ENCODE data around the gene SLC35C1. TPM values are rescaled to one million over a fixed set of nuclear protein-coding genes. Genes with fewer than 3 reads are reported as not detected.
"Not testable (repeated sequence)": the region's sequence is repeated elsewhere in the genome, so short reads cannot be mapped to it uniquely, and the experiment has no call there.

SLC35C1 gene
- total RNA-seq, 1 donor from 2014 or later = 2.7 TPM

DNA sequence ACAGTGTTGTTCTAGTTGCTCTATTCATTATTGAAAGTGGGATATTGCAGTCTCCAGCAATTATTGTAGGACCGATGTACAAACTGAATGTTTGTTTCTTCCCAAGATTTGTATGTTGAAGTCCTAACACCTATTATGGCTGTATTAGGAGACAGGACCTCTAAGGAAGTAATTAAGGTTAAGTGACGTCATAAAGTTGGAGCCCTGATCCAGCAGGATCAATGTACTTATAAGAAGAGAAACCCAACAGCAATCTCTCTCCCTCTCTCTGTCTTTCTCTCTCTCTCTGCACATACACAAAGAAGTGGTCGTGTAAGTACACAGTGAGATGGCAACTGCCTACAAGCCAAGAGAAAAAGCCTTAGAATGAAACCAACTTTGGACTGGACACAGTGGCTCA lies 16.1 kb upstream of the SLC35C1 start:
- DNase-seq = no peak

- DNase-seq = no peak
These were observed 13.4 kb upstream of the SLC35C1 start for GRCh38 chr11:45791524-45791923.

DNA sequence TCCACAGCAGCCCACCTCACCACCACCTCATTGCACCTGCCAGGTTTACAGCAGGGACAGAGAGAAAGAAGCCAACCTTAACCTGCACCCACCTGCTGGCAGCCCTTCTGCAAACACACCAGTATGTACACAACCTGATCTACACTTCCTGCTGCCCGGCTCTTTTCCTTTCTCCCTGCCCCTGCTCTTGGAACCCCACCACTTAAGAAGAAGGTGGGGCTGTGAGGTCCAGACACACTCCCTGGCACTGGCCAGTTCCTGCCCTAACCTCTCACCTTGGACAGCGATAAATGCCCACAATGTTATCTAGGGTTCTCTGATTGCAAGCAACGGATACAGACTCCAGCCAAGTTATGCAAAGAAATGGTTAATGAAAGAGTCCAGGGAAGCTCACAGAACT lies 10.8 kb upstream of the SLC35C1 start:
- no peak for DNase-seq

GRCh38 chr11:45795379-45795778 lies 9.6 kb upstream of the SLC35C1 start:
- no peak for DNase-seq

DNA sequence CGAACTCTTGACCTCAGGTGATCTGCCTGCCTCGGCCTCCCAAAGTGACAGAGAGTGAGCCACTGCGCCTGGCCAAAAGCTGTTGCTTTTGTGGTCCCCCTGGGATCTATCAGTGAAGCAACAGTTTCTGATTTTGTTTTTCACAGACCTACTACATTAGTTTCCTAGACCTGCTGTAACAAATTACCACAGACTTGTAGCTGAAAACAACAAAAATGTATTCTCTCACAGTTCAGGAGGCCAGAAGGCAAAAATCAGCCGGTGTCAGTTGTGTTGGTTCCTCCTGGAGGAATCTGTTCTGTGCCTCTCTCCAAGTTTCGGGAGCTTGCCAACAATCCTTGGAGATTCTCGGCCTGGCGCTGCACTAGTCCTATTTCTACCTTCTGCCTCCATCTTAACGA lies 8.5 kb upstream of the SLC35C1 start:
- DNase-seq = no peak

DNA sequence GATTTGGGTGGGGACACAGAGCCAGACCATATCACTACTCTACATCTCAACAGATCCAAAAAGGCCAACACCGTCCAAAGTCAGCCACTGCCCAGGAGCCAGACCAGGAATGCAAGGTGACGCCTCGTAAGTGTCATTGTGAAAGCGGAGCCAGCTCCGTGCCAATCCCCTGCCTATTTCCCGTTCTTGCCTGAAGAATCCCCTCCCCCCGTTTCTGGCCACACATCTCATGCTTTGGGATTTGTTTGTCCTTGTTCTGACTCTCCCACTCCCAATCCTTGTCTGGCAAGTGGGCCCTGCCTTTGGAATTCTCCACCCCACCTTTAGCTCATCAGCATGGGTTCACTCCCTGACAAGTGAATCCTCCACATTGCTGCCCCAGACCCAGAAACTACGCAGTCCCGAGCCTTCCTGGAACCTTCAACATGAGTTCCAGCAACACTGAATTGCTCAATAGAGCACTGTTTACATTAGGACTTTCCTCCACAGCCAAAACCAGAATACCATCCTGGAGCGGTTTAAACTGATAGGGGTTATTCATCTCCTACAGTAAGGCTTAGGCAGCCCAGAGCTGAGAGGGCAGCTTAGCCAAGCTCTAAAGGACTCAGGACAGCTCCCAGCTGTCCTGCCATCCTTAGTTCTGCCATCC lies 6.0 kb upstream of the SLC35C1 start:
- no peak for DNase-seq

DNA sequence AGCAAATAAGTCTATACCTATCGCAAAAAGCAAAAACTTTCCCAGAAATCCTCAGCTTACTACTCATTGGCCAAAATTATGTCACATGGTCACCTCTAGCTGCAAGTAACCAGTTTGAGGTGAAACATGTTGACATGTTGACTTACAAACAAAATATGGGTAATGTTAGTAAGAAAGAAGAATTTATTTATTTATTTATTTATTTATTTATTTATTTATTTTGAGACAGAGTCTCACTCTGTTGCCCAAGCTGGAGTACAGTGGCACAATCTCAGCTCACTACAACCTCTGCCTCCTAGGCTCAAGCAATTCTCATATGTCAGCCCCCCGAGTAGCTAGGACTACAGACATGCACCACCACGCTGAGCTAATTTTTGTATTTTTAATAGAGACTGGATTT lies 5.4 kb upstream of the SLC35C1 start:
- DNase-seq = no peak

GRCh38 chr11:45800261-45800660 lies 4.7 kb upstream of the SLC35C1 start:
- no peak for DNase-seq

DNA sequence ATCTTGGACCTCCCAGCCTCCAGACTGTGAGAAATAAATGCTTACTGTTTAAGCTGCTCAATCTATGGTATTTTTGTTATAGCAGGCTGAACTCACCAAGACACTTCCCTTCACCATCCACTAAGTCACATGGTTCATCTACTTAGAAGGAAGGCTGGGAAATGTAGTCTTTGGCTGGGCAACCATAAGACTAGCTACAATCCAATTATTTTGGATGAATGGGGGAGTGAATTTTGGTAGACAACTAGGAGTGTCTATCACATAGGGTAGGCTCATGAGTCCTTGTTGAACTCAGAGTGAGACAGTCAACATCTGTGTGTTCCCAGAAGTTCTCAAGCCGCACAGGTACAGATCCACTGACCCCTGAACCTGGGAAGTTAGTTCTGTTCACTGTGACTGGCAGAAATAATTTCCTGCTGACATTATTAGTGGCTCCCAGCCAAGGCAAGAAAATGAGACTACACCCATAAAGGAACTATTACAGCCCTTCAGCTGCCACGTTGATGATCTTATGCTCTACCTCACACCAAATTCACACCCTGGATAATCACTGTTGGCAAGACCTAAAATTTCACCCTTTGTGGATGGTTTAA lies 3.1 kb upstream of the SLC35C1 start:
- DNase-seq = no peak

DNA sequence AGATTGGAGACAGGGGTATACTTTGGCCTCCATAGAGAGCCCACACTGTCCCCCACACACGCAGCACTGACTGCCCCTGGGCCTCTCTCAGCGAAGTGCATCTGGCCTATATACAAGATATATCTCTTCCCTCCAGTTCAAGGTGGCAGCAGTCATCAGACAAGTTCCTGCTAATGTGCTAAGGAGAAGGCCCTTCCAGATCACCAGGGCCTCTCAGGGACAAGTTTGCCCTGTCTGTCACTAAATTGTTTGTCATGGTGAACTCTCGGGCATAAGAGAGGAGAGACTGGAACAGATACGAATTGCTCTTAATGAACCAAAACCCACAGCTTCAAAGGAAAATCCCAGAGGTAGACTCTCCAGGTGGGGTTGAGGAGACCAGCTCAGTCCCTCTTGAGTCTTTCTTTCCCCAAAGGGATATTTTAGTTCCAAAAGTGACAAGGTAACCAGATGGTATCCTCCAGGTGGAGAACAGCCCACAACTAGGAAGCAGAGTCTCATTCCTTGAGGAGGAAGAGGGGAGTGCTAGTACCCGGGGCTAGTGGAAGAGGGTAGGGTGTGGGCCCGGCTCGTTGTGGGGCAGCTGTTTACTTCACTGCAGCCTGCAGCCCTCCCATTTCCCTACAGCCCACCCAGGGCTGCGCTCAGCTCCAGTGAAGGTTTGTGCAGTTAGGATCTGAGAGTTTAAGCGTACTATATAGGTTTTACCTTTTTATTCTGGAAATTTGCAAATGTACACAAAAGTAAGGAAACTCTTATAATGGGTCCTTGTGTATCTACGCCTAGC lies 2.2 kb upstream of the SLC35C1 start:
- no peak for DNase-seq

GRCh38 chr11:45803971-45804760 lies 783 bp upstream of the SLC35C1 start:
- no peak for DNase-seq

DNA sequence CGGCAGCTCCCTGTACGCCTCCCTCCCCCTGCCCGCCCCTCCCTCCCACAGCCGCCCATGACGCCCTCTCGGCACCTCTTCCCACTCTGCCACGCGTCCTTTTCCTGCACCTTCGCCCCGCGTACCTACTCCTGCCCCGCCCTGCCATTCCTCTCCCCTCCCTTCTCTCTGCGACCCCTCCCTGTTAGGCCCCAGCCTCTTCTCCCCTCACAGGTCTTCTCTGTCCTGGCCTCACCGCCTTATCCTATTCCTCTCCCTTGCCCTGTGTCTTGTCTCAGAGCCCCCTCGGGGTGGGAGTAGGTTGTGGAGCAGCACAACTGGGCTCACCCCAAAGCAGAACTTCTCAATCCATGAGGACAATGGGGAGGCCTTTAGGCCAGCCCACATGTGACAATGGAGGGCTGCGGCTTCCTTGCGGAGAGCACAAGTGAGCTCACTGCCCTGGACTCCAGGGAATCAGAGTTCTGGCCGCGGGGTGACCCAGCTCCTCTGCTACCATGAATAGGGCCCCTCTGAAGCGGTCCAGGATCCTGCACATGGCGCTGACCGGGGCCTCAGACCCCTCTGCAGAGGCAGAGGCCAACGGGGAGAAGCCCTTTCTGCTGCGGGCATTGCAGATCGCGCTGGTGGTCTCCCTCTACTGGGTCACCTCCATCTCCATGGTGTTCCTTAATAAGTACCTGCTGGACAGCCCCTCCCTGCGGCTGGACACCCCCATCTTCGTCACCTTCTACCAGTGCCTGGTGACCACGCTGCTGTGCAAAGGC lies 539 bp downstream of the SLC35C1 start:
- DNase-seq = peak; percentile 42

DNA sequence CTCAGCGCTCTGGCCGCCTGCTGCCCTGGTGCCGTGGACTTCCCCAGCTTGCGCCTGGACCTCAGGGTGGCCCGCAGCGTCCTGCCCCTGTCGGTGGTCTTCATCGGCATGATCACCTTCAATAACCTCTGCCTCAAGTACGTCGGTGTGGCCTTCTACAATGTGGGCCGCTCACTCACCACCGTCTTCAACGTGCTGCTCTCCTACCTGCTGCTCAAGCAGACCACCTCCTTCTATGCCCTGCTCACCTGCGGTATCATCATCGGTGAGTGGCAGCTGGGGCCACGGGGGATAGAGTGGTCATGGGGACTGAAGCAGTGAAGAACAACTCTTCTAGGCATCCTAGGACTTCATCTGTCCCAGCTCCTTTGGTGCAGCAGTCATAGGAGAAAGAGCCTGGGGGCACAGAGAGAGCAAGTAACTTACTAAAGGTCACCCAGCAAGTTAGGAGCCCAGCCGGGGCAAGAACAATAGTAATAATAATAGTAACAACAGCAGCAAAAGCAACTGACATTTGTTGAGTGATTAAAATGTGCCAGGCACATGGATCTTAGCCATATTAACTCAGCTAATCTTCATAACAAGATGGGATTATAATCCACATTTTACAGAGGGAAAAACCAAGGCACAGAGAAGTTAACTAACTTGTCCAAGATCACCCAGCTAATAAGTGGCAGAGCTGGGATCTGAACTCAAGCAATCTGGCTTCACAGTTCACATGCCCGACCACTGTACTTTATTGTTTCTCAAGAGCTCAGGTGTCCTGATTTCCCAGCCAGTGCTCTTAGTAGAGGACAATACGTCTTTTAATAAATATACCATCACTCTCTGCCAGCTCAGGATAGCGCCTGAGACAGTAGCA lies 1.4 kb downstream of the SLC35C1 start:
- no peak for DNase-seq

- DNase-seq = no peak
These were observed 2.2 kb downstream of the SLC35C1 start for GRCh38 chr11:45806937-45807791.

- no peak for DNase-seq
These were observed 2.9 kb downstream of the SLC35C1 start for GRCh38 chr11:45807792-45808238.

DNA sequence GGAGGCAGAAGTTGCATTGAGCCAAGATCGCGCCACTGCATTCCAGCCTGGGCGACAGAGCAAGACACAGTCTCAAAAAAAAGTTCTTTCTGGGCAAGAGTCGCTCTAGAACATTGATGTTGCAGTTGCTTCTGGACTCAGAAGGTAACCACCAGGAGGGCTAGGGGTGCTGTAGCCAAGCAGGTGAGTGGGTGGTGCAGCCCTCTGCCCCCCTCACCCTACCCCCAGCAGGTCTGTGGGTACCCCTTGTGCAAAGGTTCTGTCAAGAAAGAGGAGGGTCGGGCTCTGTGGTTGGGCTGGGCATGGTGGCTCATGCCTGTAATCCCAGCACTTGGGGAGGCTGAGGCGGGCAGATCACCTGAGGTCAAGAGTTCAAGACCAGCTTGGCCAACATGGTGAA lies 3.5 kb downstream of the SLC35C1 start:
- DNase-seq = not testable (repeated sequence)

- no peak for DNase-seq
These were observed 4.8 kb downstream of the SLC35C1 start for GRCh38 chr11:45809456-45810395.

DNA sequence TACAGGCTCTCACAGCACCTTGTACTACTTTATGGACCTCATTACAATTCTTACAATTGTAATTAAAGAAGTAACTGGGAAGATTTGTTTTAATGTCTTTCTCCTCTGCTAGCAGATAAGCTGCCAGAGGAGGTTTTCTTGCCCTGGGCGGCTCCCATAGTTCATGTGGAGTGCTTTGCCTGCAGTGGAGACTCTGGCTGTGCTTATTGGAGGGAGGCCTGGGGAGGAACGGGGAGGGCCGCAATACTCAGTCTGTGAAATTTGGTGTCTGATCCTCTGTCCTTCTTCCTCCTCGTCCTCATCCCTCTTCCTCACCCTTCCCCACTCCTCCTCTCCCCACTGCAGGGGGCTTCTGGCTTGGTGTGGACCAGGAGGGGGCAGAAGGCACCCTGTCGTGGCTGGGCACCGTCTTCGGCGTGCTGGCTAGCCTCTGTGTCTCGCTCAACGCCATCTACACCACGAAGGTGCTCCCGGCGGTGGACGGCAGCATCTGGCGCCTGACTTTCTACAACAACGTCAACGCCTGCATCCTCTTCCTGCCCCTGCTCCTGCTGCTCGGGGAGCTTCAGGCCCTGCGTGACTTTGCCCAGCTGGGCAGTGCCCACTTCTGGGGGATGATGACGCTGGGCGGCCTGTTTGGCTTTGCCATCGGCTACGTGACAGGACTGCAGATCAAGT lies 5.6 kb downstream of the SLC35C1 start:
- no peak for DNase-seq

Measured in skin of body (tissue), 2 donors.